ENCODE results near the gene KRT8.

The KRT8 gene

DNA sequence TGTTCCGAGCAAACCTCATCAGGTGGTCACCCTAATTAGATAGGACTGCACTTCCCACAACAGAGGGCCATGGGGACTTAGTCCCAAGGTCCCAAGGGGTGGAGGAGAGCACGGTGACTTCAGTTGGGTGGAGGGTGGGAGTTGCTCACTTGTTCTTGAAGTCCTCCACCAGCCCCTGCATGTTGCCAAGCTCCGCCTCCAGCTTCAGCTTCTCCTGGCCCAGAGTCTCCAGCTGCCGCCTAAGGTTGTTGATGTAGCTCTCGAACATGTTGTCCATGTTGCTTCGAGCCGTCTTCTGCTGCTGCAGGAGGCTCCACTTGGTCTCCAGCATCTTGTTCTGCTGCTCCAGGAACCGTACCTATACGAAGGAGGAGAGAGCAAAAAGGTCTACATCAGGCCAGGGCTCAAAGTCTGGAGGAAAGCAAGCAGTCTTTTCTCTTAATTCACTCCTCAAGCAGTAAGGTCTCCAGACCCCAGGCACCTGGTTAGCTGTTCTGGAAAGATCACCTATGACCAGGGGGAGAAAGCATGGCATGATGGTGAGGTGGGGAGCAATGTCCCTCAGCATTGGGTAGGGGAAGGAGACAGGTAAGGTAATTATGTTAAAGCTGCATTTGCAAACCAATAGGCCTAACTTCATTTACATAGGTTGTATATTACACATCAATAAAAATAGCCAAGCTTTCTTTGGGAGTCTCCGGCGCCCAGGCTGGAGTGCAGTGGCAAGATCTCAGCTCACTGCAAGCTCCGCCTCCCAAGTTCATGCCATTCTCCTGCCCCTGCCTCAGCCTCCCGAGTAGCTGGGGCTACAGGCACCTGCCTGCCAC is 2.9 kb downstream of the KRT8 start:
- no peak for DNase-seq (ENCODE audit: low read depth in 1 of 2, low spot score in 1 of 2)
- Histone ChIP-seq H3K27ac (replicated peaks) (no peak overlapping the region), H3K27me3 (ENCODE audit: insufficient read depth, poor library complexity, severe bottlenecking) (no peaks in the 10 kb centered on the region), H3K4me3 (replicated peaks; ENCODE audit: insufficient read depth, low read length) (no peak overlapping the region)
- TF ChIP-seq GABPA (IDR thresholded peaks at IDR 0.05; ENCODE audit: low read depth) (no peak), POLR2AphosphoS5 (IDR thresholded peaks at IDR 0.05; ENCODE audit: low read depth) (no peak)

DNA sequence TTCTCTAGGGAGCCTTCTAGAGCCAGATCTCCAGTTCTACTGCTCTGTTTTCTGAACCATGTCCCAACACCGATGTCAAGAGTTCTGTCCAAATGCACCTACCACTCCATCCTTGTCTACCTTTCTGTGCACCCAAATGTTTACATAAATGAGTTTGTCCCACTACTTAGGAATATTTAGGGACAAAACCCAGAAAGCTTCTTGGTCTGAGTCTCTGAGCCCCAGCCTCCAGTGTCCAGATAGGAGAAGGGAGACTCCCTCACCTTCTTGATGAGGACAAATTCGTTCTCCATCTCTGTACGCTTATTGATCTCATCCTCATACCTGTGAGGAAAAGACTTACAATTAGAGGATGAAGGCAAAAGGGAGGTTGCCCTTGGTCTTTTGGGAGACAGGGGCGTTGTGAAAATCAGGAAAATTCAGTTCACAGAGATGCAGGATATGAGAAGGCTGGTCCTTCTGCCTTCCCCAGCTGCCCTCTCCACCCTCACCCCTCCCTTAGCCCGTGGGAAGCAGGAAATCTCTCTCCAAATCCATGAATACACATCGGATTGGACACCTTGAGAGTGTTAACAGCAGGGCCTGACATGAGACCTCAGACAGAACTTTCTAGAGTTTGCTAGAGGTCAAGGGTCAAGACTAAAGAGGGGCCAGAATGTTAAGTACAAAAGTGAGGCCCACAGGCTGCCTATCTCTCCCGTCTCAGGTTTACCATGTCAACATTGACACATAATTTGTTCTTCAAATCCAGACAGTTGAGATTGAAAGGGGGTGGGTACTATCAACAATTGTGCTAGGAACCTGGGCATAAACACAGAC is 3.8 kb downstream of the KRT8 start:
- Histone ChIP-seq H3K4me3 (replicated peaks; ENCODE audit: insufficient read depth, low read length) (no peak overlapping the region), H3K27ac (replicated peaks) (no peak overlapping the region)

DNA sequence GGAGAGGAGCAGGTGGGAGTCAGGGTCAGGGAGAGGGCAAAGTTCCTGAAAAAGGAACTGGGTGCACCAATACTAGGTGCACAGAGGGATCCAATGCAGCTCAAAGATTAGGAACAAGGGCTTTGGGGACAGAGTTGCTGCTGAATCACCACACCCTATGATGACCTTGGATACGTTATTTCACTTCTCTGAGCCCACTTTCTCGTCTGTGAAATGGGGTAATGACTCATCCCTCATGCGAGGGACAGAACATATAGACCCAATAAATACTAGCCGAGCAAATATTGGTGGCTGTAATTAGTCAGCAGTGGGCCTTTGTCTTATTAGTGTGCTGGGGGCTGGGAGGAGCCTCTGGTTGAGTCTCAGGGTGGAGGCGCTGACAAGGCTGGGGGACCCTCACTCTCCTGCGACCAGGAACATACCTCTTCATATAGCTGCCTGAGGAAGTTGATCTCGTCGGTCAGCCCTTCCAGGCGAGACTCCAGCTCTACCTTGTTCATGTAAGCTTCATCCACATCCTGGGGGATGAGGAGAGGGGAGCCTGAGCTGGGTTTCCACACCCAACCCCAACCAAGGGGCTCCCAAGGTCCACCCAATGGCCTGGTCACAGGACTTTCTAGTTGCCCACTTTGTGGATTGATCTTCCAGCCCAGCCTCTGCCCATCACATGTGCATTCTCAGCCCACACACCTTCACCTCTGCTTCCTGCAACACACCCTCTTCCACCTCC is 4.5 kb downstream of the KRT8 start:
- DNase-seq (ENCODE audit: low read depth in 1 of 2, low spot score in 1 of 2): no peak
- Histone ChIP-seq H3K4me3 (replicated peaks; ENCODE audit: insufficient read depth, low read length) (no peak overlapping the region), H3K27me3 (ENCODE audit: insufficient read depth, poor library complexity, severe bottlenecking) (peaks cover 2% of the 10 kb centered on the region), H3K27ac (replicated peaks) (no peak overlapping the region)
- TF ChIP-seq GABPA (IDR thresholded peaks at IDR 0.05; ENCODE audit: low read depth) (no peak), SPI1 (IDR thresholded peaks at IDR 0.05; ENCODE audit: borderline replicate concordance, low read depth) (no peak), POLR2AphosphoS5 (IDR thresholded peaks at IDR 0.05; ENCODE audit: low read depth) (no peak)
- TF ChIP-seq, protein P1, sequence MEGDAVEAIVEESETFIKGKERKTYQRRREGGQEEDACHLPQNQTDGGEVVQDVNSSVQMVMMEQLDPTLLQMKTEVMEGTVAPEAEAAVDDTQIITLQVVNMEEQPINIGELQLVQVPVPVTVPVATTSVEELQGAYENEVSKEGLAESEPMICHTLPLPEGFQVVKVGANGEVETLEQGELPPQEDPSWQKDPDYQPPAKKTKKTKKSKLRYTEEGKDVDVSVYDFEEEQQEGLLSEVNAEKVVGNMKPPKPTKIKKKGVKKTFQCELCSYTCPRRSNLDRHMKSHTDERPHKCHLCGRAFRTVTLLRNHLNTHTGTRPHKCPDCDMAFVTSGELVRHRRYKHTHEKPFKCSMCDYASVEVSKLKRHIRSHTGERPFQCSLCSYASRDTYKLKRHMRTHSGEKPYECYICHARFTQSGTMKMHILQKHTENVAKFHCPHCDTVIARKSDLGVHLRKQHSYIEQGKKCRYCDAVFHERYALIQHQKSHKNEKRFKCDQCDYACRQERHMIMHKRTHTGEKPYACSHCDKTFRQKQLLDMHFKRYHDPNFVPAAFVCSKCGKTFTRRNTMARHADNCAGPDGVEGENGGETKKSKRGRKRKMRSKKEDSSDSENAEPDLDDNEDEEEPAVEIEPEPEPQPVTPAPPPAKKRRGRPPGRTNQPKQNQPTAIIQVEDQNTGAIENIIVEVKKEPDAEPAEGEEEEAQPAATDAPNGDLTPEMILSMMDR (IDR thresholded peaks at IDR 0.05; ENCODE audit: insufficient read depth, low read length): no peak
- TF ChIP-seq, protein P2, sequence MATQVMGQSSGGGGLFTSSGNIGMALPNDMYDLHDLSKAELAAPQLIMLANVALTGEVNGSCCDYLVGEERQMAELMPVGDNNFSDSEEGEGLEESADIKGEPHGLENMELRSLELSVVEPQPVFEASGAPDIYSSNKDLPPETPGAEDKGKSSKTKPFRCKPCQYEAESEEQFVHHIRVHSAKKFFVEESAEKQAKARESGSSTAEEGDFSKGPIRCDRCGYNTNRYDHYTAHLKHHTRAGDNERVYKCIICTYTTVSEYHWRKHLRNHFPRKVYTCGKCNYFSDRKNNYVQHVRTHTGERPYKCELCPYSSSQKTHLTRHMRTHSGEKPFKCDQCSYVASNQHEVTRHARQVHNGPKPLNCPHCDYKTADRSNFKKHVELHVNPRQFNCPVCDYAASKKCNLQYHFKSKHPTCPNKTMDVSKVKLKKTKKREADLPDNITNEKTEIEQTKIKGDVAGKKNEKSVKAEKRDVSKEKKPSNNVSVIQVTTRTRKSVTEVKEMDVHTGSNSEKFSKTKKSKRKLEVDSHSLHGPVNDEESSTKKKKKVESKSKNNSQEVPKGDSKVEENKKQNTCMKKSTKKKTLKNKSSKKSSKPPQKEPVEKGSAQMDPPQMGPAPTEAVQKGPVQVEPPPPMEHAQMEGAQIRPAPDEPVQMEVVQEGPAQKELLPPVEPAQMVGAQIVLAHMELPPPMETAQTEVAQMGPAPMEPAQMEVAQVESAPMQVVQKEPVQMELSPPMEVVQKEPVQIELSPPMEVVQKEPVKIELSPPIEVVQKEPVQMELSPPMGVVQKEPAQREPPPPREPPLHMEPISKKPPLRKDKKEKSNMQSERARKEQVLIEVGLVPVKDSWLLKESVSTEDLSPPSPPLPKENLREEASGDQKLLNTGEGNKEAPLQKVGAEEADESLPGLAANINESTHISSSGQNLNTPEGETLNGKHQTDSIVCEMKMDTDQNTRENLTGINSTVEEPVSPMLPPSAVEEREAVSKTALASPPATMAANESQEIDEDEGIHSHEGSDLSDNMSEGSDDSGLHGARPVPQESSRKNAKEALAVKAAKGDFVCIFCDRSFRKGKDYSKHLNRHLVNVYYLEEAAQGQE (IDR thresholded peaks at IDR 0.05; ENCODE audit: insufficient replicate concordance, low read depth): no peak

More for the DNA sequence above, 3.8 kb downstream of the KRT8 start:
- DNase-seq (ENCODE audit: low read depth in 1 of 2, low spot score in 1 of 2): no peak
- peaks cover 2% of the 10 kb centered on the region for H3K27me3 ChIP-seq (ENCODE audit: insufficient read depth, poor library complexity, severe bottlenecking)
- no peak for TF ChIP-seq SPI1 (IDR thresholded peaks at IDR 0.05; ENCODE audit: borderline replicate concordance, low read depth)
- TF ChIP-seq, protein P2 (IDR thresholded peaks at IDR 0.05; ENCODE audit: insufficient replicate concordance, low read depth): no peak
- TF ChIP-seq, protein P1 (IDR thresholded peaks at IDR 0.05; ENCODE audit: insufficient read depth, low read length): no peak
- TF ChIP-seq GABPA (IDR thresholded peaks at IDR 0.05; ENCODE audit: low read depth): no peak
- no peak for TF ChIP-seq POLR2AphosphoS5 (IDR thresholded peaks at IDR 0.05; ENCODE audit: low read depth)
